Measurements from ENCODE around the gene RPL23.

DNA sequence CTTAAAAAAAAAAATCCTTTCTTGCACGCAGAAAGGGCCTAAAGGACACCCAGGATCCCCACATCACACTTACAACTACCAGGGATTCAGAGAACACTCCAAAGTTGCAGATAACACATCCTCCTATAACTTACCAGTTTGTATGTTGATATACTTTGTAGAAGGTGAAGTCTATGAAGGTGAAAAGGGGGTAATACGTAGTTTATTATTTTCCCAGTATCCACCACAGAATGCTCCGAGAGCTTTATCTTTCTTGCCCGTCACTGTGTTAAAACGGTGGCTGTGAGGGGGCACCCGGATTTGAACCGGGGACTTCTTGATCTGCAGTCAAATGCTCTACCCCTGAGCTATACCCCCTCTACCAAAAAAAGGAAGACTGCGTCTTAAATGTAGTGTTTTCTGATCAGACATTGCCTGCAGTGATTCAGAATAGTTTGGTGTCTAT lies 7.9 kb upstream of the RPL23 start:
- TF ChIP-seq, protein P1, sequence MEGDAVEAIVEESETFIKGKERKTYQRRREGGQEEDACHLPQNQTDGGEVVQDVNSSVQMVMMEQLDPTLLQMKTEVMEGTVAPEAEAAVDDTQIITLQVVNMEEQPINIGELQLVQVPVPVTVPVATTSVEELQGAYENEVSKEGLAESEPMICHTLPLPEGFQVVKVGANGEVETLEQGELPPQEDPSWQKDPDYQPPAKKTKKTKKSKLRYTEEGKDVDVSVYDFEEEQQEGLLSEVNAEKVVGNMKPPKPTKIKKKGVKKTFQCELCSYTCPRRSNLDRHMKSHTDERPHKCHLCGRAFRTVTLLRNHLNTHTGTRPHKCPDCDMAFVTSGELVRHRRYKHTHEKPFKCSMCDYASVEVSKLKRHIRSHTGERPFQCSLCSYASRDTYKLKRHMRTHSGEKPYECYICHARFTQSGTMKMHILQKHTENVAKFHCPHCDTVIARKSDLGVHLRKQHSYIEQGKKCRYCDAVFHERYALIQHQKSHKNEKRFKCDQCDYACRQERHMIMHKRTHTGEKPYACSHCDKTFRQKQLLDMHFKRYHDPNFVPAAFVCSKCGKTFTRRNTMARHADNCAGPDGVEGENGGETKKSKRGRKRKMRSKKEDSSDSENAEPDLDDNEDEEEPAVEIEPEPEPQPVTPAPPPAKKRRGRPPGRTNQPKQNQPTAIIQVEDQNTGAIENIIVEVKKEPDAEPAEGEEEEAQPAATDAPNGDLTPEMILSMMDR (IDR thresholded peaks at IDR 0.05), result no peak
- no peak for TF ChIP-seq POLR2A (IDR thresholded peaks at IDR 0.05)
- TF ChIP-seq POLR2AphosphoS5 (IDR thresholded peaks at IDR 0.05), result no peak
